ENCODE data around the gene PSAT1.

GRCh38 chr9:78320030-78320693 lies 23.2 kb downstream of the PSAT1 start:
- TF ChIP-seq EZH2 (IDR thresholded peaks at IDR 0.05) (no peak), POLR2AphosphoS5 (IDR thresholded peaks at IDR 0.05; ENCODE audit: borderline replicate concordance, low read depth, low read length) (no peak), FOXP2 (optimal IDR thresholded peaks at IDR 0.05; ENCODE audit: control extremely low read depth, extremely low read length, insufficient read depth) (no peak)
